Keratinocyte (primary cell): Measurements from ENCODE around the gene P4HA3.

Source experiments
- CTCF ChIP-seq, 3 experiments: IDR thresholded peaks in 1 of 3; conservative IDR thresholded peaks in 1 of 3; optimal IDR thresholded peaks in 1 of 3; 2 replicates in 2 of 3; 3 replicates in 1 of 3; pipeline versions ENCODE3 to v1.5.1; 2011; ENCODE audit warnings: low read length in 3 of 3, mild to moderate bottlenecking in 3 of 3, moderate library complexity in 2 of 3, control low read depth in 1 of 3, inconsistent platforms in 1 of 3; ENCODE audit not compliant: insufficient read depth in 2 of 3; ENCODE audit errors: extremely low read depth in 1 of 3
- EZH2 ChIP-seq: IDR thresholded peaks from one replicate; pipeline ENCODE4 v1.6.1; 2012; ENCODE audit warnings: inconsistent platforms, mild to moderate bottlenecking, low read length, moderate library complexity

- TF ChIP-seq CTCF (optimal IDR thresholded peaks at IDR 0.05 in 1 of 3, IDR thresholded peaks at IDR 0.05 in 1 of 3, conservative IDR thresholded peaks at IDR 0.05 in 1 of 3; ENCODE audit: extremely low read depth in 1 of 3, insufficient read depth in 2 of 3, low read length in 3 of 3) (no peak), EZH2 (no peak)
Measured at GRCh38 chr11:74312326-74312725, 886 bp upstream of the P4HA3 start.
